Activated gamma-delta T cell treated with Interleukin-2 at 50 U/mL for 16 hours (primary cell): Measurements from ENCODE around the gene PTPN14.
"Not testable (repeated sequence)": the region's sequence is repeated elsewhere in the genome, so short reads cannot be mapped to it uniquely, and the experiment has no call there.

Source experiments
- DNase-seq: peaks from one replicate; pipeline ENCODE4 v3.0.0-alpha.2; 2020

The PTPN14 gene

GRCh38 chr1:214420833-214421232 is 130.6 kb downstream of the PTPN14 start:
- DNase-seq: no peak

GRCh38 chr1:214420341-214420740 is 131.1 kb downstream of the PTPN14 start:
- no peak for DNase-seq

GRCh38 chr1:214419650-214420049 is 131.8 kb downstream of the PTPN14 start:
- DNase-seq: no peak

- no peak for DNase-seq
Measured at GRCh38 chr1:214418391-214418790, 133.0 kb downstream of the PTPN14 start.

DNA sequence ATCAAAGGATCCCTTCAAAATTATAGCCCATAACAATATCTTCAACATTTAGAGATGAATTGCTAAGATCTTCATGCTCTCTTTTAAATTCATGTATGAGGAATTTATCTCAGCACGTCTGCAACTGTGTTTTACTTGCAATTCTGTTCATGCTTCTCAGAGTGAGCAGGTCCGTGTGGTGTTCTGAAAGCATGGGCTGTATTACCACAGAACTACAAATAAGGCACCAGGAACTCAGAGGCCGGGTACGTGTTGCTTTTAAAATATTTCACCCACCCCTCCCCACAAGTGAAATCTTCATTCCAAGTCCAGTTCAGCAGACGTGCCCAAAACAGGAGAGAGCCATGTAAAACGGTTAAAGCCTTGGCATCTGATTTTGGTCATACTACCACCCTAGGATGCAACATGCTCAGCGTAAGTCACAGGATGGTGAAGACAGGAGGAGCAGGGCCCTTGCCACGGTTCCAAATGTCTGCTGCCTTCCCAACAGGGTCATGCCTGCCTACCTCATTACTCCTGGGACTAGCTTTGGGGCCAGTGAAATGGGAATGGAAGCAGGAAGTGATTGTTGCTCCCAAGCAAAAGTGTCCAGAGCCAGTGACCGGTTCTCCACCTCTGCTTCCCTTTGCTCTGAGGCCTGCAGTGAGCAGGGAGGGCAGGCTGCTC is 133.7 kb downstream of the PTPN14 start:
- no peak for DNase-seq

DNA sequence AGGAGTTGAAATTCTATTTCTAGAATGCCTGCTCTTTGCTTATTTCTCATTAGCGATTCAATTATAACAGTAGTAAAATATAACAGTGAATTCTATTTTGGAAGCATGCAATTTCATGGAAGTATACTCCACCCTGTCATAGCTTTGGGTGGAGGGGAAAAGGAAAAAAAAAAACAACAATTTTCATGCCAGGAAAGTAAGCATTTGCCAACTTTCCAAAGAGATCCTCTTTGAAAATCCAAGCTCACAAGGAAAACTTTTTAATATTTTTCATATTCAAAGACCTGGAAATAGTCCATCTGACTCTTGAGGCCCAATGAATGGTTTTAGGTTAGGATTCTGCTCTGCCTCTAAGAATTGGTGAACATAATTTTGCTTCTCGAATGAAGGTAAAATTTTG is 134.5 kb downstream of the PTPN14 start:
- DNase-seq: no peak

GRCh38 chr1:214416417-214416816 is 135.0 kb downstream of the PTPN14 start:
- no peak for DNase-seq

DNA sequence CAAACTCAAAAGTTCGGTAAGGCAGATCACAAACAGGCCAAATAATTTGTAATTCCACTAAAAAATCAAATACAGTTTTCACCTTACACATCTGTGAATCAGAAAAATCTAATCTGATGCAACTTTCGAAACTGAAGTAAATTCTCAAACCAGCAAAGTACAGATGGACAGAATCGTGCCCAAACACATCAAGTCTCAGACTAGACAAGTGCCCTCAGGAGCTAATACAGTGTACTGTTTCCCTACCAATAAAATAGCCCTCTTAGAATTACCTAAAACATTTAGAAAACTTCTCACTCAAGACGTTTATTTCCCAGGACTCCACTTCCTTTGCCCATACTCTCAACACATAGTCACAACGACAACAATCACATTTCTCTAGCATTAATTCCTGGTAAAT is 136.3 kb downstream of the PTPN14 start:
- no peak for DNase-seq

GRCh38 chr1:214414691-214415090 is 136.7 kb downstream of the PTPN14 start:
- DNase-seq: no peak

- DNase-seq: no peak
Measured at GRCh38 chr1:214413315-214413714, 138.1 kb downstream of the PTPN14 start.

DNA sequence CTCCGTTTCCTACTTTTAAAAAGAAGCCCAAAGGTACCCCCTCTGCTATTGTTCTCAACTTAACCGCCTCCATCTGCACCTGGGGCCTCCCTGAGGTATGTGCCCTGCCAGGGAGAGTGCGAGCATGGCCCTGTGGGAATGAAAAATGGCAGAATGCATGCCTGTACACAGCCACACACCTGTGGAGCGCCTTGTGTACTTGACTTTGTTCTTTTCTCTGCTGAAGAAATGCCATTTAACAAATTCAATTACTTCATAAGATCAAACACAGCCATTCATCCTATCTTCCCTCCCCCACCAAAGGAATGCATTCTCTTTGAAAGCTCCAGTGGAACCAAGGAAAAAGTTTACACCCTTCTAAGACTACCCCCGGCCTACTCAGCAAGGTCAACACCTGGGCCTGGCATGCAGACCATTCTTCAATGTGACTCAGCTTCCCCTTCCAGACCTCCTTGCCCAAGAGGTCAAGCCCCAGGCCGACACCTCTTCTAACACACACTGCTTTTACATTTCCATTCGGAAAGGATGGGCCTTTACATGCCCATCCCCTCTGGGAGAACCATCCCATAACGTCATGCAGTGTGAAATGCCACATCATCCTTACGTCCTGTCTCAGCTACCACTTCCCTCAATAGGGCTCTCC is 146.7 kb downstream of the PTPN14 start:
- no peak for DNase-seq

DNA sequence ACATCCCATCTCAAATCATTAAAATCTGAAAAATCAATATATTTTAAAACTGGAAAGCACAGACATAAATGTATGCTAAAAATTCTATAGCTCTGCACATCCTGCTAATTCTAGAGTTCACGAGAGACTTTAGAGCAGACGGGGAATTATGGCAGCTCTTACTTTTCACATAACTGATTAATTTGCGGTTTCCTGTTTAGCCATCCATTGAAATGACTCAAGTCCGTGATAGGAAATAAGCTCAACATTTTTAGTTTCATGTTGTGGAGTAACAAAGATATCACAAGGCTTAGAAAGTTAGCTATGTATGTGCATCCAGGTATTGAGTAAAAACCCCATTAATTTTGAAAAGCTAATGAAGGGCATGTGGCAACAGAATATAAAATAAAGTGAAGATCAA is 147.2 kb downstream of the PTPN14 start:
- DNase-seq: no peak

- no peak for DNase-seq
Measured at GRCh38 chr1:214403431-214403830, 148.0 kb downstream of the PTPN14 start.

DNA sequence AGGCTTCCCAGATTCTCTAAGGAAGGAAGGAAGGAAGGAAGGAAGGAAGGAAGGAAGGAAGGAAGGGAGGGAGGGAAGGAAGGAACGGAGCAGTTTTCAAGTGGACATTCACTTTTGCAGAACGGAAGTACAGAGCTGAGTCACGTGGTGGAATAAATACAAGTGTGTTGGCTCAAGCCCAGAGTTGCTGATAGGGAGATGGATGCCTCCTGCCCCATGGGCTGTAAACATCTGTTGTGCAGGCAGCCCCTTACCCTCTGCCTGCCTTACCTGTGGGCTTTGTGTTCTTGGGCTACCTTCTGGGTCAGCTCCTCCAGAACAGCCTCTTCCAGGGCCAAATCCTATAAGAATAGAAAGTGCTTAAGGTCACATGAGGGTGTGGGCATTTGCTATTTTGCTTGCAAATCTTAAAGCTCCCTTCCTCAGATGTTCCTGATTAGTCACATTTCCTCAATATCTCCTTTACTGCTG is 148.8 kb downstream of the PTPN14 start:
- DNase-seq: no peak

- DNase-seq: no peak
Measured at GRCh38 chr1:214401666-214402065, 149.7 kb downstream of the PTPN14 start.

GRCh38 chr1:214400131-214400530 is 151.3 kb downstream of the PTPN14 start:
- no peak for DNase-seq

GRCh38 chr1:214398490-214398889 is 152.9 kb downstream of the PTPN14 start:
- DNase-seq: no peak

DNA sequence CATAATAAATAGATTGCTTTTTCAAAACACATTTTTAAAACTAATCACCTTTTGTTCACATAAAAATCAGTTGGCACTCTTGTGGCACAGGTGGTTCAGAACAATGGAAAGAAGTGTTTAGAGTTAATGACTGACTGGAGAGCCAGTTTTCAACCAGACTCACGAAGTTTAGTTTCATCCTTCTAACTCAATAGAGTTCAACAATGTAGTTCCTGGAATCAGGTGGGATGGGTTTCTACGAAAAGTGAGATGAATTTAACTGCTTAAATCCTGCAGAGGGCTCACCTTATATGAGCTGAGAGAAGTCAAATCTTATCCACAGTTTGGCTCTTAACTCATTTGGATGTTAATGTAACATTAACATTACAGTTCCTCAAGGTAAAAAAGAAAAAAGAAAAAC is 153.9 kb downstream of the PTPN14 start:
- no peak for DNase-seq

DNA sequence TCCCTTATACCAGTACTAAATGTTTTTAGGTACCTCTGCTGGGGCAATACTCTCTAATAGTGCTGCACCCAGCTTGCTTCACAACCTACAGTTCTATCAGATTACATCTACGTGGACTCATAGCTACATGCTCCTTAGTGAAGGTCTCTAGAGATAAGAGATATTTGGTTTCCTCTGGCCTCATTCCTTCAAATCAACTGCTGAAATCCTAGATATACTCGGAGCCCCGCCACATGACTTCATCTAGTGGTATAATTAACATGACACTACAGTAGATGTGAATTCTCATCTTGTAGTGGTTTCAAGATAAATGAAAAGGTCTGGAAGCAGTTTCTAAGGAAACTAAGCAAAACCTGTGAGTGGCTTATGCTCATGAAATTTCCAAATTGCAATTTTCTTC is 155.1 kb downstream of the PTPN14 start:
- no peak for DNase-seq

DNA sequence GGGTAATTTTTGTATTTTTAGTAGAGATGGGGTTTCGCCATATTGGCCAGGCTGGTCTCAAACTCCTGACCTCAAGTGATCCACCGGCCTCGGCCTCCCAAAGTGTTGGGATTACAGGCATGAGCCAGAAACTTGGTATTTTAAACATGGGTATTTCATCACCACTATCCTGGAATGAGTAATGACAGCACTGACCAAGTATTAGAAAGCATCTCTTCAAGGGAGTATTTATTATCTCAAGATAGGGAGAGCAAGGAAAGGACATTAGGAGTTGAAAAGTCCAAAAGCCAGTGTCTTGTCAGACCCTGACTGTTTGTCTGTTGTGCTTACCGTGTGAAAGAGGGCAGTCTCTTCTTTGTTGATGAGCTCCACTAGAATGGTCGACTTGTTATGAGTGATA is 156.8 kb downstream of the PTPN14 start:
- DNase-seq: not testable (repeated sequence)

DNA sequence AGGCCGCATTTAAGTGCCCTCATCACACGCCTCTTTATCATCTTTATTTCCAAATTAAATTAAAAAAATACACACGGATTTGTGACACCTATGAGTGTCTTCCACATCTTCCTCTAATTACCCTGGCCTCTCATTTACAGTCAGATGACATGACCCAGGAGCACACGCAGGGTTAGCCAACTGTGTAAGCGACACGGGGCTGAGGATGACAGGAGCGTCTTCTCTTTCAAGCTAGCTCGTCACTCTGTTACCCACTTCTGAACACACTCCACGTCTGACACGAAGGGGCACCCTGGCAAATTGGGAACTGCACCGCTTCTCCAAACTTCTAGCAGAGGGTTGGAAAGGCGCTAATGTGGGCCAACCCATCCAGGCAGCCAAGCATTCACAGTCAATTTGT is 158.3 kb downstream of the PTPN14 start:
- no peak for DNase-seq

DNA sequence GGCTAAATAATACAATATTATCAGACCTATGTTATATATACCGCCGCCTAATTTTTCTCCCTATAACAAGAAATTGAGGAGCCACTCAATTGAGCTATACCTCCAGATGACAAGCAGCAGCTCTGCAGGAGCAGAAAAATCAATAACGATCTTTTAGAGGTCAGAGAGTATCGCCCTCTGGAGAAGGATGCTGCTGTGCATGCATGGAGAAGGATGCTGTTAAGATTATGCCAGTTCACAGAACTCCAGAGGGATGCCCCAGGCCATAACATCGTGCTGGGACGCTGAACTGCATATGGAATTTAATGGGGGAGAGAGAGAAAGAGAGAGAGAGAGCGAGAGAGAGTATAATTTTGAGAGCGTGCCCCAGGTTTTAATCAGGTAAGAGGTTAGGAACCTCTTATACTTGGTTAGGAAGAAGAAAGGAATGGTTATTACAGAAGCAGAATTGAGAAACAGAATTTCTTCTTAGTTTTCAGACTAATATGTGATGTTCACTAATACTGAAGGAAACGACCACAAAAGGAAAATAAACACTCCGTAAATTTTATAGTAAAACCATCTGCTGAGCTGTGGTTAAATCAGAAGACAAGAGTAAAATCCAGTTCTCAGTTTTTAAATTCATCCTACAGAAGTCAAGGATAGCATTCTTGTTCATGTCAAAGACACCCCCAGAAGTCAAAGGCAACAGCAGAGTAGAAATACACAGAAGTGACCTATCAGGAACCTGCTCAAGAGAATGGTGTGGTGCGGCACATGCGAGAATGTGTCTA is 159.3 kb downstream of the PTPN14 start:
- no peak for DNase-seq

DNA sequence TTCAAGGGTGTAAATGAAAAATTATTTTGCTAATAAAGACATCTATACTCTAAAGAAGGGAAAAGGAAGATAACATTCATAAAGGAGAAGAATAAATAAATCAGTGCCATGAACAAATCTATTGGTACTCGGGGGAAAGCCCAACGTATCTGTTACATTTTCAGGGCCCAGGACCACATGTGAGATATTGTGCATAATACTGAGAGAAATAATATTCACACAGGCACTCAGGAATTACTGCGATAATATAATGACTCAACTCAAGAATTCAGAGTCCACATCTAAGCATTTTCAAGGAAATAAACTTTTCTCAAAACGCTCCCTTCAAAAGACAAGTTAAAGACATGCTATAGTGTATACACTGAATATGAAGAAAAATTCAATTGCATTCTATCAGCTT is 161.7 kb downstream of the PTPN14 start:
- DNase-seq: no peak

DNA sequence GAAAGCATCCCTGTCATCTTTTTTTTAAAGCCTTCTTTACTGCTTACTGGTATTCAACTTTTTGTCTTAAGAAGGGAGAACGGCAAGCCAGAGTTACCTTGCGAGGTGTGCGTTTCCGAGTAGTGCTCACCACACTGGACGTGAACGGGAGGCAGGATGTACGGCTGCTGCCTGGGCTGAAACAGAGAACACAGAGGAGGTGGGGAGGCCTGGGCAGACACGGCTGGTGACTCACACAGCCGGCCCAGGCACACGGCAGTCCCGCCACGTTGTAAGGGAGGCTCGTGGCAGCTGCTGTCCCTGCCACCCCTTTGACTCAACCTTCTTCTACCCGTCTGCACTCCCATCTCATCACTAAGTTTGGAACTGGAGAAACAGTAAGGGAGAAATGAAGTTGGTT is 164.7 kb downstream of the PTPN14 start:
- no peak for DNase-seq
